Neutrophil (primary cell): ENCODE data around the gene GTSE1.

Experiments
- H3K27ac ChIP-seq: fragments of 200-600 bp; sonication (generic); 2 replicates; pipeline ENCODE4 v1.5.1; 2016; ENCODE audit warnings: mild to moderate bottlenecking, moderate library complexity
- H3K27me3 ChIP-seq: fragments of 200-600 bp; sonication (generic); 2 replicates; pipeline ENCODE4 v1.6.0; 2016; ENCODE audit warnings: mild to moderate bottlenecking
- H3K36me3 ChIP-seq: fragments of 200-600 bp; sonication (generic); 2 replicates; pipeline ENCODE4 v1.5.1; 2017
- H3K4me1 ChIP-seq, 2 experiments: fragments of 200-600 bp in 1 of 2; sonication (generic) in 1 of 2; 1 replicate in 1 of 2; 2 replicates in 1 of 2; pipeline versions ENCODE4 v1.5.1 to v1.6.1; 2013 to 2016; ENCODE audit warnings: low read depth in 1 of 2, low read length in 1 of 2, mild to moderate bottlenecking in 1 of 2, moderate library complexity in 1 of 2; ENCODE audit not compliant: control insufficient read depth in 1 of 2, insufficient read depth in 1 of 2
- H3K4me3 ChIP-seq, 2 experiments: fragments of 200-600 bp in 1 of 2; sonication (generic) in 1 of 2; 1 replicate in 1 of 2; 2 replicates in 1 of 2; pipeline ENCODE4 v1.5.1; 2013 to 2016; ENCODE audit warnings: low read depth in 1 of 2, low read length in 1 of 2, mild to moderate bottlenecking in 1 of 2, moderate library complexity in 1 of 2
- H3K9me3 ChIP-seq: fragments of 200-600 bp; sonication (generic); 2 replicates; pipeline ENCODE4 v1.5.1; 2016
- CTCF ChIP-seq: fragments of 200-600 bp; sonication (generic); IDR thresholded peaks from 2 replicates; pipeline ENCODE4 v1.5.1; 2016; ENCODE audit warnings: antibody characterized with exemption

The GTSE1 gene

GRCh38 chr22:46290121-46290842 is 6.4 kb upstream of the GTSE1 start:
- H3K9me3 ChIP-seq, result no peaks in the 10 kb centered on the region
- no peak overlapping the region for H3K4me3 ChIP-seq
- no peak for TF ChIP-seq CTCF
- H3K4me1 ChIP-seq, result peaks cover 28 to 37% of the 10 kb centered on the region in 2 experiments
- H3K27ac ChIP-seq, result no peak overlapping the region
- H3K27me3 ChIP-seq, result no peaks in the 10 kb centered on the region
- H3K36me3 ChIP-seq, result peaks cover 48% of the 10 kb centered on the region

GRCh38 chr22:46290843-46291785 is 5.6 kb upstream of the GTSE1 start:
- Histone ChIP-seq H3K4me3 (no peak overlapping the region), H3K27ac (no peak overlapping the region), H3K4me1 (peaks cover 36 to 45% of the 10 kb centered on the region in 2 experiments), H3K36me3 (peaks cover 47% of the 10 kb centered on the region), H3K27me3 (no peaks in the 10 kb centered on the region), H3K9me3 (no peaks in the 10 kb centered on the region)
- no peak for TF ChIP-seq CTCF

DNA sequence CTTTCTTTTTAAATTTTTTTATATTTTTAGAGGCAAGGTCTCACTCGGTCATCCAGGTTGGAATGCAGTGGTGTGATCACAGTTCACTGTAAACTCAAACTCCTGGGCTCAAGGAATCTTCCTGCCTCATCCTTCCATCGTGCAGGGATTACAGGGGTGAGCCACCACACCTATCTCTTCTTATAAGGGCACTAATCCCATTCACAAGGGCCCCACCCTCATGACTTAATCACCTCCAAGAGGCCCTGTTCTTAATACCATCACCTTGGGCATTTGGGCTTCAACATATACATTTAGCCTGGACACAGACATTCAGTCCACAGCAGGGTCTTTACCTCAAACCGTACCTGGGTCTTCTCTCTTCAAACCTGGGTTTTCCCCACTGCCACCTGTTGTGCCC is 4.5 kb upstream of the GTSE1 start:
- TF ChIP-seq CTCF, result no peak
- Histone ChIP-seq H3K4me3 (no peak overlapping the region), H3K27ac (no peak overlapping the region), H3K9me3 (no peaks in the 10 kb centered on the region), H3K36me3 (peaks cover 44% of the 10 kb centered on the region), H3K27me3 (no peaks in the 10 kb centered on the region), H3K4me1 (peaks cover 37 to 46% of the 10 kb centered on the region in 2 experiments)

DNA sequence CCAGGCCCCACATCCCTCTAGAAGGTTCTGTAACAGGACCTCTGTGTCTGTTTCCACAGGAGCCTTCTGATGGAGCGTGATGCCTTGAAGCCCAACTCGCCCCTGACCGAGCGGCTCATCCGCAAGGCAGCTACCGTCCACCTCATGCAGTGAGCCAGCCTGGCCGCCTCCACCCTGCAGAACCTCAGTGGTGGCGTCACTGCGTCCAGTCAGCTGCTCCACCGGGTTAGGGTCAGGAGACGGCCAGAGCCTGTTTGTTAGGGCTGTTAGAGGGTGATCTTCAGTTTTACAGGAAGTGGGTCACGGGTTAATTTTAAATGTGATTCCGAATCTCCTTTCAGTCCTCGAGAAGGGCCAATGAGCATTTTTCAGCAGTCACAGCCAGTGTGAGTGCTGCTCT is 3.9 kb upstream of the GTSE1 start:
- Histone ChIP-seq H3K4me3 (no peak overlapping the region), H3K27me3 (no peaks in the 10 kb centered on the region), H3K4me1 (peaks cover 37 to 43% of the 10 kb centered on the region in 2 experiments), H3K27ac (no peak overlapping the region), H3K9me3 (no peaks in the 10 kb centered on the region), H3K36me3 (peaks cover 44% of the 10 kb centered on the region)
- no peak for TF ChIP-seq CTCF

DNA sequence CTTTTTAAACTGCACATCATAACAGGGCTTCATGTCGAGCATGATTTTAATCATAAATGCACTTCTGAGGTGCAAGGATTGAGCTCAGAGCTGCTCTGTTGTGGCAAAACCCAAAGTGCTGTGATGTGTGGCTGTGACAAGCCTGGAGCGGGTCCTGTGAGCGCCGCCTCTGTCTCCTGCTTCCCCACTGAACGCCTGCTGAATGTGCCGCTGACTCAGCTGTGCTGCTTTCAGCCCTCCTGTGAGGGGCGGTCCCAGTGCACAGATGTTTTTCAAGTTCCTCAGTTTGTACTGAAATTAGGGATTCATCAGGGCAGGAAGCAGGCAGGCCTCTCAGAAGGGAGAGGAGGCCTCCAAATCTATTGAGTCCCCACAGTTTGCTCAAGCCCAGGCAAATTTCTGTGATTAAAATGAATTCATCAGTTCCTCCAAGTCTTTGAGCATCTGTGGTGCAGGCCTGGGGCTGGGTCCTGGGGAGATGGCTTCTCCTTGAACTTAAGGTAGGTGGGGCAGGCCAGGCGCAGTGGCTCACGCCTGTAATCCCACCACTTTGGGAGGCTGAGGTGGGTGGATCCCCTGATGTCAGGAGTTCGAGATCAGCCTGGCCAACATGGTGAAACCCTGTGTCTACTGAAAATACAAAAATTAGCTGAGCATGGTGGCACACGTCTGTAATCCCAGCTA is 3.0 kb upstream of the GTSE1 start:
- Histone ChIP-seq H3K9me3 (no peaks in the 10 kb centered on the region), H3K4me3 (no peak overlapping the region), H3K27me3 (no peaks in the 10 kb centered on the region), H3K4me1 (peaks cover 27 to 33% of the 10 kb centered on the region in 2 experiments), H3K36me3 (peaks cover 44% of the 10 kb centered on the region), H3K27ac (no peak overlapping the region)
- no peak for TF ChIP-seq CTCF
